VCaP (cell line): ENCODE data around the gene MDM2.
A peak's percentile ranks its signal among the peaks of the same experiment; 100 is the strongest.

Experiments
- H3K27ac ChIP-seq: fragments of 450-650 bp; 2 replicates; pipeline ENCODE4 v1.5.1; 2017
- CTCF ChIP-seq: fragments of 450-650 bp; conservative IDR thresholded peaks from 2 replicates; pipeline ENCODE4 v1.5.1; 2017; ENCODE audit warnings: mild to moderate bottlenecking, moderate library complexity

The MDM2 gene

GRCh38 chr12:68880660-68881325, 72.8 kb downstream of the MDM2 start:
- TF ChIP-seq CTCF = no peak
- H3K27ac ChIP-seq = peak overlapping the region; percentile 67

GRCh38 chr12:68882251-68882964, 74.4 kb downstream of the MDM2 start:
- no peak for TF ChIP-seq CTCF

GRCh38 chr12:68883151-68883550, 75.2 kb downstream of the MDM2 start:
- TF ChIP-seq CTCF = no peak
- H3K27ac ChIP-seq = peak overlapping the region; percentile 66

More at GRCh38 chr12:68882251-68882964, 74.4 kb downstream of the MDM2 start:
- H3K27ac ChIP-seq = no peak overlapping the region; the same call in 1 of the 2 replicates

GRCh38 chr12:68884251-68884650, 76.3 kb downstream of the MDM2 start:
- no peak for TF ChIP-seq CTCF
- peak overlapping the region; percentile 66 for H3K27ac ChIP-seq

GRCh38 chr12:68885381-68885780, 77.4 kb downstream of the MDM2 start:
- no peak for TF ChIP-seq CTCF
- peak overlapping the region; percentile 66 for H3K27ac ChIP-seq

GRCh38 chr12:68886636-68887572, 78.9 kb downstream of the MDM2 start:
- H3K27ac ChIP-seq = no peak overlapping the region
- no peak for TF ChIP-seq CTCF

- no peak overlapping the region for H3K27ac ChIP-seq
- no peak for TF ChIP-seq CTCF
Observed at GRCh38 chr12:68887641-68888040, 79.7 kb downstream of the MDM2 start.
